IMR-90 (cell line): ENCODE results near the gene ESR1. TPM values are rescaled to one million over a fixed set of nuclear protein-coding genes. Genes with fewer than 3 reads are reported as not detected.

Source experiments
- ATAC-seq: fragments of 200-7000 bp; cut with Tn5 transposase; 2 replicates; pipeline ENCODE4 v1.9.1; 2020; ENCODE audit warnings: low read depth, mild to moderate bottlenecking, moderate library complexity
- BruUV-seq: library from RNA; stranded (reverse); fragments of 400-500 nt; replicated peaks from 2 replicates; lab custom pipeline; 2021; lab: Mats Ljungman, UMichigan
- CTCF ChIA-PET: fragments of 300-600 bp; formaldehyde crosslinking; extraction: SDS; loops from one replicate; lab custom pipeline; 2021; ENCODE audit warnings: antibody characterized with exemption; lab: Yijun Ruan, JAX
- POLR2A ChIA-PET: fragments of 300-600 bp; sonication (Branson Sonifier 250); formaldehyde crosslinking; loops from one replicate; lab custom pipeline; 2022; ENCODE audit warnings: antibody characterized with exemption; ENCODE audit not compliant: unreplicated experiment; lab: Charles Lee
- DNase-seq: peaks from one replicate; pipeline ENCODE4 v3.0.0; 2013
- H2AFZ ChIP-seq: replicated peaks from 2 replicates; pipeline ENCODE3; 2013; ENCODE audit warnings: low read length, mild to moderate bottlenecking; ENCODE audit not compliant: poor library complexity
- H2AK5ac ChIP-seq: 2 replicates; pipeline ENCODE4 v1.6.1; 2013; ENCODE audit warnings: low read depth, low read length, inconsistent platforms
- H2AK9ac ChIP-seq: replicated peaks from 2 replicates; pipeline ENCODE3; 2013; ENCODE audit warnings: mild to moderate bottlenecking, low read depth, low read length, moderate library complexity; ENCODE audit not compliant: poor library complexity
- H2BK120ac ChIP-seq: 2 replicates; pipeline ENCODE4 v1.6.1; 2013; ENCODE audit warnings: low read depth, low read length, inconsistent platforms
- H2BK15ac ChIP-seq: 3 replicates; pipeline ENCODE4 v1.6.1; 2013; ENCODE audit warnings: low read depth, low read length, inconsistent platforms
- H2BK20ac ChIP-seq: 2 replicates; pipeline ENCODE4 v1.6.1; 2013; ENCODE audit warnings: low read depth, mild to moderate bottlenecking, inconsistent platforms, low read length, moderate library complexity
- H2BK5ac ChIP-seq: 2 replicates; pipeline ENCODE4 v1.6.1; 2013; ENCODE audit warnings: mild to moderate bottlenecking, low read depth, low read length, inconsistent platforms; ENCODE audit not compliant: poor library complexity, severe bottlenecking
- H3K14ac ChIP-seq: replicated peaks from 2 replicates; pipeline ENCODE4 v1.6.1; 2013; ENCODE audit warnings: low read depth, low read length, inconsistent platforms
- H3K18ac ChIP-seq: 2 replicates; pipeline ENCODE4 v1.6.1; 2013; ENCODE audit warnings: low read depth, low read length, control low read depth
- H3K23ac ChIP-seq: 2 replicates; pipeline ENCODE4 v1.6.1; 2013; ENCODE audit warnings: low read depth, low read length, inconsistent platforms
- H3K27ac ChIP-seq: 2 replicates; pipeline ENCODE4 v1.5.1; 2013; ENCODE audit warnings: mild to moderate bottlenecking, control low read depth, low read length; ENCODE audit not compliant: insufficient read depth
- H3K27me3 ChIP-seq: 2 replicates; pipeline ENCODE4 v1.6.1; 2013; ENCODE audit warnings: low read length; ENCODE audit not compliant: control insufficient read depth, insufficient read depth
- H3K36me3 ChIP-seq: 2 replicates; pipeline ENCODE4 v1.6.1; 2013; ENCODE audit warnings: low read length, mixed read lengths; ENCODE audit not compliant: control insufficient read depth, insufficient read depth
- H3K4ac ChIP-seq: 2 replicates; pipeline ENCODE4 v1.6.1; 2013; ENCODE audit warnings: low read depth, low read length, inconsistent platforms
- H3K4me1 ChIP-seq: 2 replicates; pipeline ENCODE4 v1.6.1; 2013; ENCODE audit warnings: low read length, mixed read lengths; ENCODE audit not compliant: control insufficient read depth, insufficient read depth
- H3K4me2 ChIP-seq: 2 replicates; pipeline ENCODE4 v1.6.1; 2013; ENCODE audit warnings: low read depth, mild to moderate bottlenecking, control low read depth, low read length, moderate library complexity
- H3K4me3 ChIP-seq: 2 replicates; pipeline ENCODE4 v1.5.1; 2013; ENCODE audit warnings: low read depth, mild to moderate bottlenecking, control low read depth, low read length, moderate library complexity; ENCODE audit not compliant: insufficient read depth
- H3K56ac ChIP-seq: 2 replicates; pipeline ENCODE4 v1.6.1; 2013; ENCODE audit warnings: low read length, inconsistent platforms; ENCODE audit not compliant: insufficient read depth; ENCODE audit errors: extremely low read depth
- H3K79me1 ChIP-seq, 2 experiments: 2 replicates each; pipeline ENCODE4 v1.6.1; 2013; ENCODE audit warnings: low read length in 2 of 2, inconsistent platforms in 1 of 2, low read depth in 1 of 2
- H3K9ac ChIP-seq: 2 replicates; pipeline ENCODE4 v1.6.1; 2013; ENCODE audit warnings: low read depth, low read length, control low read depth
- H3K9me1 ChIP-seq: 2 replicates; pipeline ENCODE4 v1.6.1; 2013; ENCODE audit warnings: low read length, inconsistent platforms; ENCODE audit not compliant: insufficient read depth
- H3K9me3 ChIP-seq: 2 replicates; pipeline ENCODE4 v1.6.1; 2013; ENCODE audit warnings: low read length; ENCODE audit not compliant: control insufficient read depth, insufficient read depth
- H4K20me1 ChIP-seq: 2 replicates; pipeline ENCODE4 v1.6.1; 2013; ENCODE audit warnings: low read length, inconsistent platforms; ENCODE audit not compliant: insufficient read depth
- H4K5ac ChIP-seq: 2 replicates; pipeline ENCODE4 v1.6.1; 2013; ENCODE audit warnings: mild to moderate bottlenecking, low read depth, low read length, control low read depth
- H4K8ac ChIP-seq, 2 experiments: 2 replicates each; pipeline ENCODE4 v1.6.1; 2013; ENCODE audit warnings: low read depth in 2 of 2, low read length in 2 of 2, control low read depth in 1 of 2, inconsistent platforms in 1 of 2
- H4K91ac ChIP-seq: 2 replicates; pipeline ENCODE4 v1.6.1; 2013; ENCODE audit warnings: low read depth, low read length, inconsistent platforms; ENCODE audit not compliant: insufficient read depth
- CEBPB ChIP-seq: IDR thresholded peaks from 2 replicates; pipeline ENCODE4 v1.6.1; 2012; ENCODE audit warnings: low read depth, low read length, improper control_type of control experiment
- CHD1 ChIP-seq: IDR thresholded peaks from 2 replicates; pipeline ENCODE4 v1.6.1; 2012; ENCODE audit warnings: low read depth, low read length, improper control_type of control experiment
- POLR2A ChIP-seq: IDR thresholded peaks from 2 replicates; pipeline ENCODE4 v1.6.1; 2012; ENCODE audit warnings: mild to moderate bottlenecking, low read depth, low read length
- SMC3 ChIP-seq: fragments of 150-350 bp; IDR thresholded peaks from 2 replicates; pipeline ENCODE4 v1.6.1; 2016; ENCODE audit warnings: low read depth, mild to moderate bottlenecking, antibody characterized with exemption, low read length, moderate library complexity
- USF2 ChIP-seq: fragments of 150-350 bp; IDR thresholded peaks from 2 replicates; pipeline ENCODE4 v1.6.1; 2017; ENCODE audit warnings: mild to moderate bottlenecking, antibody characterized with exemption, low read length, low read depth
- WGBS, 2 experiments: methylation state at CpG; one replicate each; pipeline versions ENCODE4 v1.1.5 to v1.1.7; 2013; ENCODE audit warnings: missing lambda C conversion rate in 2 of 2; ENCODE audit not compliant: insufficient read length in 1 of 2; ENCODE audit errors: extremely low coverage in 2 of 2; 5-methylcytosine and 5-hydroxymethylcytosine counted together
- dilution Hi-C: fragments of 300-500 bp; cut with HindIII; formaldehyde crosslinking; loops from one replicate; pipeline ENCODE4 v1.14.3; 2018; ENCODE audit warnings: low sequenced_read_pairs; ENCODE audit not compliant: unreplicated experiment
- in situ Hi-C: fragments of 300-500 bp; cut with MboI; formaldehyde crosslinking; loops from 3 replicates; pipeline ENCODE4 v1.14.3; 2019; ENCODE audit warnings: low sequenced_read_pairs, inconsistent platforms, mixed read lengths
- intact Hi-C: fragments of 100-400 bp; cut with micrococcal nuclease; formaldehyde crosslinking; loops from 2 replicates; pipeline ENCODE4 v1.10.0; 2022
- polyA plus RNA-seq, 3 experiments: library from polyadenylated mRNA; depleted of rRNA; stranded (reverse); fragments of >200 nt; gene quantifications; 2 replicates each; pipeline ENCODE4 v1.2.3, GENCODE V29; 2012; ENCODE audit warnings: low replicate concordance in 1 of 3
- total RNA-seq: library from RNA; depleted of rRNA; stranded (reverse); fragments of >200 nt; gene quantifications from 2 replicates; pipeline ENCODE4 v1.2.3, GENCODE V29; 2012

The ESR1 gene
- total and polyA plus RNA-seq, 2 of the 4 experiments (the other 2 are of a cell fraction) = not detected

GRCh38 chr6:151881231-151881630 lies 73.7 kb downstream of the ESR1 start:
- Histone ChIP-seq H3K27me3 (no peaks in the 10 kb centered on the region), H3K4ac (no peak overlapping the region), H2AFZ (no peak overlapping the region), H3K4me2 (no peak overlapping the region), H3K14ac (no peak overlapping the region), H3K9me3 (peaks cover 4% of the 10 kb centered on the region), H3K9ac (no peak overlapping the region), H2BK20ac (no peak overlapping the region), H2BK15ac (no peak overlapping the region), H4K5ac (no peak overlapping the region), H2AK9ac (no peak overlapping the region), H2BK120ac (no peak overlapping the region), H3K18ac (no peak overlapping the region), H3K4me3 (no peak overlapping the region), H4K8ac (no peak overlapping the region), H3K4me1 (no peaks in the 10 kb centered on the region), H4K20me1 (no peaks in the 10 kb centered on the region), H3K23ac (no peak overlapping the region), H3K27ac (no peak overlapping the region), H3K56ac (no peak overlapping the region), H4K91ac (no peak overlapping the region), H3K36me3 (no peaks in the 10 kb centered on the region), H2AK5ac (no peak overlapping the region), H3K79me1 (no peaks in the 10 kb centered on the region), H2BK5ac (no peak overlapping the region), H3K9me1 (no peaks in the 10 kb centered on the region)
- DNase-seq = no peak
- TF ChIP-seq CEBPB (no peak), POLR2A (no peak), CHD1 (no peak), USF2 (no peak), SMC3 (no peak)
- intact Hi-C loops (no loop called here), dilution Hi-C loops (no loop called here), in situ Hi-C loops (no loop called here)
- POLR2A ChIA-PET = no interaction called here
- ATAC-seq = no peak
- CTCF ChIA-PET = no interaction called here
- WGBS, 2 experiments = 67% methylated on average over 1 of the region's 1 CpG; no CpG with 5 or more reads in 1 of the 2 experiments
- BruUV-seq = no TSS peak
